ENCODE results near the gene SIN3B.

GRCh38 chr19:16874250-16874977 lies 45.2 kb downstream of the SIN3B start:
- TF ChIP-seq CTCF (conservative IDR thresholded peaks at IDR 0.05 in 1 of 2, IDR thresholded peaks at IDR 0.05 in 1 of 2; ENCODE audit: extremely low read depth in 1 of 2, insufficient read depth in 1 of 2, low read depth in 1 of 2, low read length in 2 of 2) (no peak), EZH2 (IDR thresholded peaks at IDR 0.05; ENCODE audit: borderline replicate concordance, low read length) (no peak)
